Bronchial epithelial cell (primary cell): ENCODE results near the gene TSPEAR. TPM values are rescaled to one million over a fixed set of nuclear protein-coding genes. Genes with fewer than 3 reads are reported as not detected.
A peak's percentile ranks its signal among the peaks of the same experiment; 100 is the strongest.
"Not testable (repeated sequence)": the region's sequence is repeated elsewhere in the genome, so short reads cannot be mapped to it uniquely, and the experiment has no call there.

Experiments
- DNase-seq: peaks from one replicate; pipeline ENCODE4 v3.0.0-alpha.2; 2010; ENCODE audit warnings: low read depth
- FAIRE-seq: peaks from 2 replicates; lab custom pipeline; 2011; peaks lifted over from hg19 to GRCh38; lab: Jason Lieb, UNC
- H3K27me3 ChIP-seq: 2 replicates; pipeline ENCODE4 v1.5.1; 2011; ENCODE audit warnings: low read length; ENCODE audit not compliant: control insufficient read depth, insufficient read depth
- H3K36me3 ChIP-seq: 2 replicates; pipeline ENCODE4 v1.5.1; 2011; ENCODE audit warnings: low read length; ENCODE audit not compliant: control insufficient read depth, insufficient read depth
- H3K4me3 ChIP-seq: 2 replicates; pipeline ENCODE4 v1.5.1; 2011; ENCODE audit warnings: mild to moderate bottlenecking, low read depth, low read length, control low read depth
- CTCF ChIP-seq: IDR thresholded peaks from 2 replicates; pipeline ENCODE4 v1.5.1; 2011; ENCODE audit warnings: mild to moderate bottlenecking, moderate library complexity, low read length, control low read depth, inconsistent platforms; ENCODE audit not compliant: insufficient read depth, severe bottlenecking
- total RNA-seq: library from RNA; depleted of rRNA; stranded (reverse); fragments of >200 nt; gene quantifications from 2 replicates; pipeline ENCODE4 v1.2.1, GENCODE V29; 2014

Gene TSPEAR
- total RNA-seq, 1 donor from 2014 or later, result not detected

- DNase-seq, result no peak
- Histone ChIP-seq H3K4me3 (no peak overlapping the region), H3K27me3 (no peaks in the 10 kb centered on the region), H3K36me3 (no peaks in the 10 kb centered on the region)
- no peak for TF ChIP-seq CTCF
- FAIRE-seq, result no peak
Measured at GRCh38 chr21:44595524-44595923, 115.8 kb downstream of the TSPEAR start.

- Histone ChIP-seq H3K36me3 (no peaks in the 10 kb centered on the region), H3K4me3 (no peak overlapping the region), H3K27me3 (no peaks in the 10 kb centered on the region)
- DNase-seq (no peak), FAIRE-seq (no peak)
- TF ChIP-seq CTCF, result no peak
Measured at GRCh38 chr21:44594406-44594916, 116.9 kb downstream of the TSPEAR start.

- Histone ChIP-seq H3K4me3 (no peak overlapping the region), H3K36me3 (no peaks in the 10 kb centered on the region), H3K27me3 (no peaks in the 10 kb centered on the region)
- no peak for FAIRE-seq
- no peak for TF ChIP-seq CTCF
- peak; percentile 9 for DNase-seq
Measured at GRCh38 chr21:44593598-44594405, 117.6 kb downstream of the TSPEAR start.

GRCh38 chr21:44592446-44593311 lies 118.7 kb downstream of the TSPEAR start, which contains the start of gene KRTAP10-6:
TSS of gene KRTAP10-6 (minus strand) at chr21:44592505. CDS start at chr21:44592484, 21 bp downstream.
- Histone ChIP-seq H3K27me3 (no peaks in the 10 kb centered on the region), H3K4me3 (no peak within 1 kb of the TSS), H3K36me3 (no peaks in the 10 kb centered on the region)
- DNase-seq (no peak), FAIRE-seq (no peak)
- no peak for TF ChIP-seq CTCF

- not testable (repeated sequence) for FAIRE-seq, H3K36me3 ChIP-seq, DNase-seq, H3K4me3 ChIP-seq, H3K27me3 ChIP-seq
Measured at GRCh38 chr21:44591801-44592130, 119.6 kb downstream of the TSPEAR start.

- not testable (repeated sequence) for FAIRE-seq, H3K36me3 ChIP-seq, H3K27me3 ChIP-seq, DNase-seq, H3K4me3 ChIP-seq
Measured at GRCh38 chr21:44590897-44591800, 120.2 kb downstream of the TSPEAR start.
